DMS 273 (cell line): ENCODE data around the gene MPZL2.

Experiments
- DNase-seq: peaks from one replicate; lab custom pipeline; 2025; ENCODE audit not compliant: unreplicated experiment; lab: John Stamatoyannopoulos, UW

The MPZL2 gene

DNA sequence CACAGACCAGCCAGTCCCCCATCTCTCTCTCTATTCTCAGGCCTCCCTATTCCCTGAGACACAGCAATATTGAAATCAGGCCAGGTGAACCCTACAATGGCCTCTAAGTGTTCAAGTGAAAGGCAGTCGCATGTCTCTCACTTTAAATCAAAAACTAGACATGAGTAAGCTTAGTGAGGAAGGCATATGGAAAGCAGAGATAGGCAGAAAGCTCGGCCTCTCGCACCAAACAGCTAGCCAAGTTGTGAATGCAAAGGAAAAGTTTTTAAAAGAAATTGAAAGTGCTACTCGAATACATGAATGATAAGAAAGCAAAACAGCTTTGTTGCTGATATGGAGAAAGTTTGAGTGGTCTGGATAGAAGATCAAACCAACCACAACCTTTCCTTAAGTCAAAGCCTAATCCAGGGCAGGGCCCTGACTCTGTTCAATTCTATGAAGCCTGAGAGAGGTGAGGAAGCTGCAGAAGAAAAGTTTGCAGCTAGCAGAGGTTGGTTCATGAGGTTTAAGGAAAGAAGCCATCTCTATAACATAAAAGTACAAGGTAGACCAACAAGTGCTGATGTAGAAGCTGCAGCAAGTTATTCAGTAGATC, 19.8 kb upstream of the MPZL2 start:
- no peak for DNase-seq

GRCh38 chr11:118283037-118283636, 19.0 kb upstream of the MPZL2 start:
- no peak for DNase-seq

GRCh38 chr11:118282606-118283005, 18.5 kb upstream of the MPZL2 start:
- no peak for DNase-seq

DNA sequence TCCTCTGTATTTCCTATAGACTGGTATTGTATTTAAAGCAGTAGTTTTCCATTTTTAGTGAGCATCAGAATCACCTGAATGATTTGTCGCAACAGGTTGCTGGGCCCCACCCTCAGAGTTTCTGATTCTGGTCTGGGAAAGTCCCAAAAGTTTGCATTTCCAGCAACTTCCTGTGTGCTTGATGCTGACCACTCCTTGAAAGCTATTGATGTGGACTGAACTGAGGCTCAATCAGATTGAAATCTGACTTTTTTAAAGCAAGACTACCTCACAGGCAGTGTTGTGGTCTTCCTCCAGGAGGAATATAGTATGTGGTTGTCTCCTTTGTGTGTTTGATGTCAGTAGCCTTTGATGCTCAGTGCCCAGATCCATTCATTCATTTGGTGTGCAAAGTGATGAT, 17.2 kb upstream of the MPZL2 start:
- no peak for DNase-seq

GRCh38 chr11:118277312-118277711, 13.2 kb upstream of the MPZL2 start:
- DNase-seq: no peak

GRCh38 chr11:118276422-118276821, 12.3 kb upstream of the MPZL2 start:
- no peak for DNase-seq

DNA sequence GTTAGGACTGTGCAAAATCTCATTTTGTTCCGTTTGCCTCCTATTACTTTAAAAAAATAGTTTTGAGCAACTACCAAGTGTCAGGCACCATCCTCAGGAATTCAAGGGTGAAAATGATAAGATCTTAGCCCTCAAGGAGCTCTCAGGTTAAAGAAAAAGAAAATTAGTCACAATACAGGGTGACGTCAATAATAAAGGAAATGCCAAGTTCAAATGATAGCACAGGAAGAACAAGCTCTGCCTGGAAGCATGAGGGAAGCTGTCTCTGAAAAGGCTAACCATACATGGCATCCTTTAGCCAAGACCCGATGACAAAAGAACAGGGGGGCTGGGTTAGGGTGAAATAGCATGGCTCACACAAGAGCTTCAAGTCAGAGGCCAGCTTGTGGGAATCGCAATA, 11.1 kb upstream of the MPZL2 start:
- DNase-seq: no peak

GRCh38 chr11:118274186-118274585, 10.1 kb upstream of the MPZL2 start:
- no peak for DNase-seq

DNA sequence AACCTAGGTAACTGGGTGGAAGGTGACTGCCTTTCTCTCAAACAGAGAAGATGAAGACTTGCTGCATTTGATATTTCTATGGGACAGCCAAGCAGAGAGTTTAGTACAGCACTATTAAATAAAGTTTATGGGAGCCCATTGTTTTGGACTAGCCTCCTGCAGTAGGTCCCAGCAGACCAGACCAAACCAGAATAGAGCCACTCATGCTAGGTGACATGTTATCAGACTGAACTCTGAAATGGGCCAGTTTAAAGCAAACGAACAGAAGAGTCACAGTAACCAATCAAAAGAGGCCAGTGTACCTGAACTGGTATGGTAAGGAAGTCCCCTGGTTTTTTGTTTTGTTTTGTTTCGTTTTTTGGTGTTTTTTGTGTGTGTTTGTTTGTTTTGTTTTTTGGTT, 7.9 kb upstream of the MPZL2 start:
- no peak for DNase-seq

GRCh38 chr11:118267486-118267885, 3.4 kb upstream of the MPZL2 start:
- no peak for DNase-seq

DNA sequence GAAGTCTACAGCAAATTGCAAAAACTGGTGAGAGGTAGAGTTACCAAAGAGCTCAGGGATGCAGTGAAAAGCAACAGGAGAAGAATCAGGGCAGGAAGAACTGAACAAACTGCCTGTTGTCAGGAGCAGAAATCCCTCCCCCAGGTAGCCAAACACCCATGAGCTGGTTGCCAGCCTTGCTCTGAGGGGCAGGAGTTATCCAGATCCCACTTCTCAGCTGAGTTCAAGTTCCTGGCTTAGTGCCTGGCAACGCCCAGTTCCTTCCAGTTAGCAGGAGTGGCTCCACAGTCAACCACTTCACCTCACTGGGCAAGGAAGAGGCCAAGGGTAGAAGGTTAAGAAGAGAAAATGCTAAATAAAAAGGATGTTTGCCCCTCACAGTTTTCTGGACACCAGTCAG, 1.9 kb upstream of the MPZL2 start:
- DNase-seq: no peak

DNA sequence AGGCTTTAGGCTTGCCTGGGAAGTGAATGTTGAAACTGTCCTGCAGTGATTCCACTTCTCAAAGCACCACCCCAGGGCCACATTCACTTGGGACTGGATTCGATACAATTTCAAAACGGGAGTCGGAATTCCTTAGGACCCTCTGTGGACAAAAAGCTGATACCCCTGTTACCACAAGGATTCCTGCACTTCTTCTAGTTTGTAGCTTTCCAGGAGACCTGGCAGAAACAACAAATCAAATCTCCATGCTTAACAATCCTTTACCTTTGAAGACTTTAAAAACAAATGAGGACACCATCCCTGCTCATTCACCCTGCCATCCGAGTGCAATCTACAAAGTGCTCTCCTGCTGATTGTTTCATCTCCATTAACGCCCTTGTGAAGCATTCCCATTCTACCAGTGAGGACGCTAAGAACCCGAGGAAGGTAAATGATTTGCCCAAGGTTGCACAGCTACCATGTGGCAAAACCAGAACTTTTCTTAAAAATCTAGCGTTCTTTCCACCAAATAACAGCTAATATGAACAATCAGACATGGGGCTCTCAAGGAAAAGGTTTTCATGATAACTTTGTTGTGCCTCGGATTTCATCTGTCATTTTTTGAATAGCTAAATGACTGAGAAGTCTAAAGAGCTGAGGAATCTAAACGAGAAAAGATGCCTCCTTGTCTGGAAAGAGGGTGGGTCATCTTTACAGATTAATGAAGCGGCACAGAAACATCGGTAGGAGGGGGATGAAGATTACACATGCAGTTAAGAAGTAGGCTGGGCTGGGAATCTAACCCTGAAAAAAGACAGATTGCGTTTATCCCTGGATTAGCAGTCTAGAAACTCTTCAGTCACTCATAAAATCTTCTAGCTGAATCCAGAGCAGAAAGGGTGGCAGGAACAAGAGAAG, 720 bp upstream of the MPZL2 start:
- DNase-seq: no peak

DNA sequence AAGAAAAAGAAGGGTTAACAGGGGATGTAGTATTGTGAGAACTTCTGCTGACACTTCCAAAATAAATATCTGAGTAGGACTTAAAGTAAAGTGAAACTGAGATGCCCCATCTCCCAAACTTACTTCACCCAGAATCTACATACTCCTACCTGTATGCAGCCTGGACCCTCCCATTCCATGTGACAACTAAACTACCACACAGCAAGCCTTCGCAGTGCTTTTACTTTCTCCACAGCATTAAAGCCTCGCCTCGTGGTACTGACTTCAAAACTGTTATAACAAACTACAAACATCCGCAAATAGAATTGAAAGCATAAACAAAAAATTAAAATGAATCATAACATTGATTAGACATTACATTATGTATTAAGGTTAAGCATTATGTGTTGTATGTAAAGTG, 985 bp downstream of the MPZL2 start:
- DNase-seq: no peak

DNA sequence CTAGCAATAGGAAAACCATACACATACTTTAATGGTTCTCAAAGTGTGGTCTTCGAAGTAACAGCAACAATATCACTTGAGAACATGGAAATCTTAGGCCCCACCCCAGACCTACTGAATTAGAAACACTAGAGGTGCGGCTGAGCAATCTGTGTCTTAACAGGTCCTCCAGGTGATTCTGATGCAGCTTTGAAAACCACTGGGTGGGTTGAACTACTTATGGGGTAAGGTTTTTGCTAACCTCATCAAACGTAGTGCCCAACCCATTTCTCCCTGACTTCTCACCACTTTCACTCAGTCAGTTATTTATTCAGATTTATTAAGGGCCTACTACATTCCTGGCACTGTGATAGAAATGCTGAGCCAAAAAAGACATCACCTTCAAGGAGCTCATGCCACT, 3.7 kb downstream of the MPZL2 start:
- no peak for DNase-seq

DNA sequence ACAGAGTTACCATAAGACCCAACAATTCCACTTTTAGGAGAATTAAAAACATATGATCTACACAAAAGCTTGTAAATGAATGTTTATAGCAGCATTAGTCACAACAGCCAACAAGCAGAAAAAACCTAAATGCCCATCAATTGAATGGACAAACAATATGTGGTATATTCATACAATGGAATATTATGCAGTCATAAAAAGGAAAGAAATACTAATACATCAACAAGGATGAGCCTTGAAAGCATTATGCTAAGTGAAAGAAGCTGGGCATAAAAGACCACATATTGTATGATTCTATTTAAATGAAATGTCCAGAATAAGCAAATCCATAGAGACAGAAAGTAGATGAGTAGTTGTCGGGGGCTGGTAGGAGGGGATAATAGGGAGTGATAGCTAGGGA, 5.0 kb downstream of the MPZL2 start:
- no peak for DNase-seq

GRCh38 chr11:118258410-118258809, 5.7 kb downstream of the MPZL2 start:
- peak; percentile 2 for DNase-seq

DNA sequence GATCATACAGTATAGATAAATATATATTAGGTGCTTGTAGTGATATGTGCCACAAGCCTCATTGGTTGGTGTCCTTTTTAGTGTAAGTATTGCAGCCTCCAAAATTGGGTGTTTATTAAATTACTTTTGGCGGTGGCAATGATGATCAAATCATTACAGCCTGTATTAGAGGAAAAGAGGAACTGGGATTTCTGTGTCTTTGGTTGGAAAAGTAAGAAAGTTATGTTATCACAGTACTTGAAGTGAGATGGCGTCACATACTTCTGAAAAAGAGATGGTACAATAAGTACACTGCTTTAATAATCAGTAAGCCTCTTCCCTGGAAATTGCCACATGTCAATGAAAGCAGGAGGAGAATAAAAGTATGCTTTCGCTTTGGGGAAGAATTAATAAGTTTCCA, 11.4 kb downstream of the MPZL2 start:
- DNase-seq: no peak

GRCh38 chr11:118251858-118252652, 12.0 kb downstream of the MPZL2 start, which contains the start of gene MPZL3:
MPZL3 (minus strand) TSS chr11:118252365; CDS start chr11:118252294, 71 bp downstream.
- peak; percentile 88 for DNase-seq

- DNase-seq: no peak
These were observed 17.1 kb downstream of the MPZL2 start for GRCh38 chr11:118247041-118247440.

DNA sequence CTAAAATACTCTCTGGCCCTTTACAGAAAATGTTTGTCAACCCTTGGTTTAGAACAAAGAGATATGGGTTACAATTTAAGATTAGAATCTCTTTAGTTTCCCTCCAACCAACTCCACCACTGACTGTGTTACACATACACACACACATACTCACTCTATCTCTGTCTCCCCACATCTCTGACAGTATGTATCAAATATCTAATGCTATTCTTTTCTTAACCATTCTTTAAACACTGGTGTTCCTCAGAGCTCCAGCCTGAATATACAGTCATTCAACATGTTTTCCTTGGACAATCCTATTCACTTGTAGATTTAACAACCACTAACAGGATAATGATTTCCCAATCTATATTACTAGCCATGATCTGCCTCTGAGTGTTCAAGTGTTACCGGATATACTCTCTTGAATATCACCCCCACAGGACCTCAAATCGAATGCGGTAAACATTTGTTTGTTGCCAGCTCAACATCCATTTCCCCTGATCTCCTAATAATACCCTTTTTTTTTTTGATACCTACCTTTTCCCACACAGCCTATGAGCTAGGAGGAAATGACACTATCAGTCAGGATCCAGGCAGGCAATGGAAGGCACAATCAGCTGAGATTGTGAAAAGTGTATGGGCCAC, 18.0 kb downstream of the MPZL2 start:
- no peak for DNase-seq
